Stimulated activated CD4-positive, alpha-beta T cell treated with anti-CD3 and anti-CD28 coated beads, Interleukin-1b, Interleukin-23, amount 100 ng/mL, for 1 hour (primary cell): ENCODE data around the gene E2F4.

Source experiments
- DNase-seq, 2 donors: peaks; one replicate each; pipeline ENCODE4 v3.0.0-alpha.2; 2020; ENCODE audit warnings: low read depth in 2 of 2

Gene E2F4

GRCh38 chr16:67235816-67236562, 44.0 kb downstream of the E2F4 start:
- DNase-seq = no peak

GRCh38 chr16:67236563-67237395, 44.8 kb downstream of the E2F4 start:
- DNase-seq = peak; percentile 45 to 64

- DNase-seq = no peak
Observed at GRCh38 chr16:67237396-67238277, 45.7 kb downstream of the E2F4 start.

- DNase-seq = no peak
Observed at GRCh38 chr16:67238278-67238575, 46.3 kb downstream of the E2F4 start.

- no peak for DNase-seq
Observed at GRCh38 chr16:67238806-67239470, 47.0 kb downstream of the E2F4 start.

GRCh38 chr16:67240506-67240905, 48.6 kb downstream of the E2F4 start:
- DNase-seq = no peak

GRCh38 chr16:67241008-67241900, 49.3 kb downstream of the E2F4 start:
- no peak for DNase-seq

GRCh38 chr16:67242138-67242730, 50.3 kb downstream of the E2F4 start:
- no peak for DNase-seq

GRCh38 chr16:67243481-67243880, 51.5 kb downstream of the E2F4 start:
- DNase-seq = no peak

- peak; percentile 48 to 52 for DNase-seq
Observed at GRCh38 chr16:67244387-67245185, 52.6 kb downstream of the E2F4 start.

GRCh38 chr16:67245186-67245585, 53.2 kb downstream of the E2F4 start:
- DNase-seq = no peak

- DNase-seq = no peak
Observed at GRCh38 chr16:67245674-67246080, 53.7 kb downstream of the E2F4 start.

- no peak for DNase-seq
Observed at GRCh38 chr16:67246081-67246755, 54.3 kb downstream of the E2F4 start.

- peak in 1 of 2 donors; percentile 29 for DNase-seq
Observed at GRCh38 chr16:67246756-67247191, 54.8 kb downstream of the E2F4 start.

- DNase-seq = peak; percentile 87 to 96
Observed at GRCh38 chr16:67247192-67248072, 55.5 kb downstream of the E2F4 start, which contains the start of gene FHOD1. TSS of gene FHOD1 (minus strand) at chr16:67247481. CDS start at chr16:67247410, 71 bp downstream.

- DNase-seq = no peak
Observed at GRCh38 chr16:67248073-67248400, 56.1 kb downstream of the E2F4 start.
